Germinal center (tissue), 1 donor: ENCODE measurements around the gene GFPT1.
"Not testable (repeated sequence)": the region's sequence is repeated elsewhere in the genome, so short reads cannot be mapped to it uniquely, and the experiment has no call there.

Experiments
- DNase-seq: peaks from one replicate; pipeline ENCODE4 v3.0.0; 2012; ENCODE audit warnings: mixed read lengths, low spot score

GFPT1 gene

DNA sequence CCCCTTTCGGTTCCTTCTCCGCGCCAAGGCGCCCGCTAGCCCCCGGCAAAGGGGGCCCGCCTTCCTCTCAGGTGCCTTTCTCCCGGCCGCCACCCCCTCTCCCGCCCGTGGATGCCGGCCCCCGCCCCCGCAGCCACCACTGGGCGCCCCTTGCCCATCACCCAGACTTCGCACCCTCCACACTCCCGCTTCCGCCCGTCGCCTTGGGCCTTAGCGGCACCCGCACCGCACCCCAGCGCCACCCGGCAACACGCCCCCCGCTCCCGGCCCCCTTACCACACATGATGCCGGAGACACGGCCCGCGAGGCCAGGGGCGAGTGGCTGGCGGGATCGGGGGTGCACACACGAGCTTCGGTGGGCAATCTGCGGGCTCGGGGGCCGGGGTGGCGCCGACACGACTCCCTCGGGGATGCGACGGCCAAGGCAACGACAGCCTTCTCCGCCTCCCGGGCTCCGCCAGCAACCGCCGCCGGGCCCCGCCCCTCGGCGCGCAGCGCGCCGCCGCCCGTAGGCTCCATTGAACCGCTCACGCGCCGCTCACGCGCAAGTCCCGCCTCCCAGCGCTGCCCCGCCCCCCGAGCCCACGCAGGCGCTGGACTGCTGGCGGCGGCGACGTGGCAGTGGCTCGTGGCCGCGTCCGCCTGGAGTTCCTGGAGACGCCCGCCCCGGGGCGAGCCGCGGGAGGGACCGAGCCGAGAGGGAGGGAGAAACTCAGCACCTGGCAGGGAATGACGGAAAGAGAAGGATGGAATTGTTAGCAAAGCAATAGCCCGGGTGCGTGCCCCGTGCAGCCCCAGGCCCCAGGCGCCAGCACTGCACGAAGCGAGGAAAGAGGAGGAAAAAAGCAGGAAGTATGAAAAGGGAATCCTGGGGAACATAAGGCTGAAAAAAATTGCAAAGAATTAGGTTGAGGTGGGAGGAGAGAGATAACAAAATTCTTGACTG lies at the start of gene GFPT1:
Gene GFPT1 (minus strand): TSS at position 439 of the 946 bp plus-strand sequence. CDS start 156 bp downstream, at position 283.
- DNase-seq, result peak; percentile 94

DNA sequence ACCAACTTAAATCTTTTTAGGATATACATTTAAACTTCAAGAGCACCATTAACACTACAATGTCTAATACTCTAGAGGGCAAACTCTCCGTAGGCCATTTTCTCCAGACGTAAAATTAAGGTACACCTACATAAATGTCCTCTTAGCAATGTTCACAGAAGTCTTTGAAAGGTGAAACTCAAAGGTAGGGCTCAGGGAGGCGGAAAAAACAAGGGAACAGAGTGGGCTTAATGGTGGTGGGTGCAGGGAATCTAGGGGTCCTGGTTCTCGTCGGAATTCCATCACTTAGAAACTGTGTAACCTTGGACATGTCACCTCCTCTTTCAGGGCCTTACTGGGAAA lies 49.5 kb upstream of the GFPT1 start:
- no peak for DNase-seq

- no peak for DNase-seq
Observed at GRCh38 chr2:69434753-69435152, 47.7 kb upstream of the GFPT1 start.

DNA sequence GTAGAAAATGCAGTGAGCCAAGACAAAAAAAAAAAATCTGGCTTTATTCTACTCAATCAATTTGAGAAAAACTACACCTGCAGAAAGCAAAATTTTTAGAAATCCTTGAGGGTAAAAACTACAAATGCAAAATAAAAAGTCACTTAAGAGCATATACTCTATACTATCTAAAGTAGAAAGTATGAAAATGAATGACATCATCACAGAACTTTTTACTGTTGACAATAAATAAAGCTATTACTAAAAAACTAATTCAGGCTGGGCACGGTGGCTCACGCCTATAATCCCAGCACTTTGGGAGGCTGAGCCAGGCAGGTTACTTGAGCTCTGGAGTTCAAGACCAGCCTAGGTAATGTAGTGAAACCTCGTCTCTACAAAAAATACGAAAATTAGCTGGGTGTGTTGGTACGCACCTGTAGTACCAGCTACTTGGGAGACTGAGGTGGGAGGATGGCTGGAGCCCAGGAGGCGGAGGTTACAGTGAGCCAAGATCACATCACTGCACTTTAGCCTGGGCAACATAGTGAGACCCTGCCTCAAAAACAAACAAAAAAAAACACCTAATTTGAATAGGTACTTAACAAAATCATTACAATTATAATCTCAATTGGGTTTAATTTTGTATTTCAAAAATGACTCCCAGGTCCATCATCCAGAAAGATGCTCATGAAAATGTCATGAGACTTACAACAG lies 42.6 kb upstream of the GFPT1 start:
- DNase-seq, result no peak

DNA sequence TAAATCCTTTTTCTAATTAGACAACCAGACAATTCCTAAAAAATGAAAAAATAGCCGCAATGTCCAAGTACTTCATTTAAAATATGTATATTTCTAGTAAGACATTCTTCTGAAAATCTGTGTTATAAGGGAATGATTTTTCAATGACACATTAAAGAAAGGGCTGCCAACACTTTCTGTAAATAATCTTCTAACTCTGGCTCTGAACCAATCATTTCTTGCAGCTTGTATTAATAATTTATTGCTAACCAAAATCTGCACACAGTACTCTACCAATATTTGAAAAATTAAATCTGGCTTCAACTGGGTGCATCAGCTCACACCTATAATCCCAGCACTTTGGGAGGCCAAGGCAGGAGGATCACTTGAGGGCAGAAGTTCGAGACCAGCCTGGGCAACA lies 42.0 kb upstream of the GFPT1 start:
- no peak for DNase-seq

- DNase-seq, result no peak
Observed at GRCh38 chr2:69424419-69424818, 37.4 kb upstream of the GFPT1 start.

- DNase-seq, result no peak
Observed at GRCh38 chr2:69422198-69422597, 35.2 kb upstream of the GFPT1 start.

DNA sequence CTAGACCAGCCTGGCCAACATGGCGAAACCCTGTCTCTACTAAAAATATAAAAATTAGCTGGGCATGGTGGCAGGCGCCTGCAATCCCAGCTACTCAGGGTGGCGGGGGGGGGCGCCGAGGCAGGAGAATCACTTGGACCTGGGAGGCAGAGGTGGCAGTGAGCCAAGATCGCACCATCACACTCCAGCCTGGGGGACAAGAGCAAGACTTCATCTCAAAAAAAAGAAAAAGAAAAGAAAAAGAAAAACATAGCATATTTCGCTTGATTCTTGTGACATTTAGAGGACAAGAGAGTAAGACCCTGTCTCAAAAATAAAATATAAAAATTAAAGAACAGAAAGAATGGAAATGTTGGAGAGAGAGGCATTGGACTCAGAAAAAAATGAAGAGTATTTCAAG lies 32.1 kb upstream of the GFPT1 start:
- not testable (repeated sequence) for DNase-seq

GRCh38 chr2:69416147-69416546 lies 29.1 kb upstream of the GFPT1 start:
- no peak for DNase-seq

- no peak for DNase-seq
Observed at GRCh38 chr2:69411120-69411519, 24.1 kb upstream of the GFPT1 start.

- no peak for DNase-seq
Observed at GRCh38 chr2:69405306-69405705, 18.3 kb upstream of the GFPT1 start.

GRCh38 chr2:69400121-69400520 lies 13.1 kb upstream of the GFPT1 start:
- DNase-seq, result no peak

DNA sequence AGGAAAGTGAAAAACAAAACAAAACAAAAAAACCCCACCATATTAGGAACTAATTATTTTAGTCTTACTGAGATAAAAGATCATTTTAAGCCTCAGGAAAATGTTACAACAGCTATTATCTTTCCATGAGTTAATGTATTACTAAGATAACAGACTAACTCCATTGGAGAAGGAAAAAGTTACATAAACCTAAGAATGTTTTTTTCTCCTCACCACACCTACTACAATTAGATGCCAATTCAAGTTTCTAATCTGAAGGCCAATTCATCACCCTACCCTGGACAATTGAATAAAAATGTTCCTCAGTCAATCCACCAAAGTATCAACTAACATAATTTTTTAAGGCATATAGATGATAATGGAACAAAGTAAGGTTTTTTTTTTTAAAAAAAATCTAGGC lies 10.2 kb upstream of the GFPT1 start:
- DNase-seq, result no peak

DNA sequence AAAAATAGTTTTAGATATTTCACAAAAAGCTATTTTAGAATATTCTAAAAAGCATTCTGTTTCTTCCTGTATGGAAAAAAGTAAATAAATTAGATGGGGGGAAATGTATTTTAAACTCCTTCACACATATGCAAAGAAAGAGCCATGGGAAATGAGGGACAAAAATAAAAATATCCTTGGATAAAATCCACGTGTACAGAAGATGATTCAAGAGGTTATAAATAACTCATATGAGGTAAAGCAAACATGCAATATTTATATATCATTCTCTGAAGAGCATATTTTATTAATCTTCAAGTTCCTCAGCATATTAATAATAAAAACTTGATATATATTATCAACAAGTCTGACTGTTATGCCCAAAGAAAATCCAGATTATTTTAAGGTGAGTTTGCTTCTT lies 8.8 kb upstream of the GFPT1 start:
- no peak for DNase-seq

DNA sequence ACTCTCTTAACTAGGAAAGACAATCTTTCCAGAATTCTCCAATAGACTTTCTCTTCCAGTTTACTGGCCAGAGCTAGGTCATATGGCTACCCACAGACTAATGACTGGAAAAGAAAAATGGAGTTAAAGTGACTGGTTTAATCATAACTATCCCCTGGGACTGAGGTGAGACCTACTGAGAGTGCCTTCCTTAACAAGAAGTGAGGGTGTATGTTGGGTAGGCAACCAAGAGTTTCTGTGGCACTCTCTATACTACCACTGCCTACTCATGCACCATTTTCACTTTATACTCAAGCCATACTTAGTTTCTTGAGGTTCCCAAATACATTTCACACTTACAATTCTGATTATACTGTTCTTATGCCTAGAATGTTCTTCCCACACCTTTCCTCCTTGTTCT lies 6.9 kb upstream of the GFPT1 start:
- no peak for DNase-seq

DNA sequence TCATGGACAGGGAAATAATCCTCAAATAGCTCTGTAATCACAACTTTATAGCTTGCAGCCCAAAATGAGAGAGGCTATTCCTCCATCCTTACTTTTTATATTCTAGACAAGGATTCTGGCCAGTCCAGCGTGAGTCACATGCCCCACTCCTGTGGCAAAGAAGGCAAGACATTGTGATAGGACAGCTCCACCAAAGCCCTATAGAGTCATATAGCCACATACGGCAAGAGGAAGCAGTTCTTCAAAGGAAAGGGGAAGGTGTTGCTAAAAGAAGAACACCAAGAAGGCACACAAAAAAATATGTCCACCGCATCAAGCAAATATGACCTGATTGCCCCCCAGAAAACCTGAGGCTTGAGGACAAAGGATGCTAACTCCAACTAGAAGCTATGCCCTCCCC lies 3.4 kb upstream of the GFPT1 start:
- DNase-seq, result no peak

GRCh38 chr2:69390001-69390400 lies 3.0 kb upstream of the GFPT1 start:
- no peak for DNase-seq

- DNase-seq, result no peak
Observed at GRCh38 chr2:69389271-69389670, 2.2 kb upstream of the GFPT1 start.

GRCh38 chr2:69387770-69388481 lies 899 bp upstream of the GFPT1 start:
- DNase-seq, result no peak

- DNase-seq, result no peak
Observed at GRCh38 chr2:69386360-69386759, 667 bp downstream of the GFPT1 start.

DNA sequence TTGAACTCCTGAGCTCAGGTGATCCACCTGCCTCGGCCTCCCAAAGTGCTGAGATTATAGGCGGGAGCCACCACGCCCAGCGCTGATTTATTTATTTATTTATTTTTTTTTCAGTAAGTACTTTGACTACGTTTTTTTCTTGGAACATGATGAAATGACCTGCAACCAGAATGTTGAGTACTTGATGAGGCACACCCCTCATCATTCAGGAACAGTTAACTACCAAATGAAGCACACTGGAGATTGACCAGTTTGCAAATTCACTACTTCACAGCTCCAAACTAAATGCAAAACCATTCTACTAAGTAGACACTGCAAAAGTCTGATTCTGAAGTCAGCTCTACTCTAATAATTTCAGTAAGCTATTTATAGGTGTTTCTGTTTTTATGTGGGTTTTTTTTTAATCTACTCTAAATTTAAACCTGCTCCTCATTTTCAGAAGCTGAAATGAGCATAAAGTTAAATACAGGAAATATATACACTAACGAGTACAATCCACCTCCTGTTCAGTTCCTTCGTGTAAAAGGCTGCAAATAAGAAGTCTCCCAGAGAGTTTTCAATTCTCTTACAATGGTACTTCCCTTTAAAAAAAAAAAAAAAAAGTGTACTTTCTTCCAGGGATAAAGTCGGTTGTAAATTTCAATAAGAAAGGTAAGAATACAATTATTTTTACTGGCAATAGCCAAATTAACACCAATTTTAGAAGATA lies 1.4 kb downstream of the GFPT1 start:
- DNase-seq, result no peak

DNA sequence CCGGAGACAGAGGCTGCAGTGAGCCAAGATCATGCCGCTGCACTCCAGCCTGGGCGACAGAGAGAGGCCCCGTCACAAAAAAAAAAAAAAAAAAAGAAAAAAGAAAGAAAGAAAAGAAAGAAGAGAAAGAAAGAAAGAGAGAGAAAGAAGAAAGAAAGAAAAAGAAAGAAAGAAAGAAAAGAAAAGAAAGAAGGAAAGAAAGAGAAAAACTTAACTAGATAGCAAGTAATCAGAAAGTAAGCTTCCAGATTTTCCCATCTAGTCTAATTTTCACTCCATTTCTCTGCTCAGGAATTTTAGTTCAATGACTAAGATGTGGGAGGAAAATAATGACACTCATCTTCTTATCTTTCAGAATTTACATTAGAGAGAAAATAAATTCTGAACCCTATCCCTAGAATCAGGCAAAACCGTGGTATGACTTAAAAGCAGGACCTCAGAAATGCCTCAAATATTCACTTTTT lies 2.4 kb downstream of the GFPT1 start:
- no peak for DNase-seq
